ENCODE results near the gene FMNL2.

- TF ChIP-seq PPARA (CRISPR knock-in tag; IDR thresholded peaks at IDR 0.05; ENCODE audit: borderline replicate concordance) (no peak), ZFP30 (CRISPR knock-in tag; IDR thresholded peaks at IDR 0.05) (no peak), CSDC2 (CRISPR knock-in tag; IDR thresholded peaks at IDR 0.05) (no peak), ZNF565 (CRISPR knock-in tag; conservative IDR thresholded peaks at IDR 0.05; ENCODE audit: low read depth) (no peak), ZNF70 (CRISPR knock-in tag; IDR thresholded peaks at IDR 0.05) (no peak), RARB (CRISPR knock-in tag; IDR thresholded peaks at IDR 0.05) (no peak), SNAI2 (CRISPR knock-in tag; IDR thresholded peaks at IDR 0.05) (no peak), POU6F1 (CRISPR knock-in tag; IDR thresholded peaks at IDR 0.05; ENCODE audit: borderline replicate concordance, low read depth) (no peak), CSRNP3 (CRISPR knock-in tag; IDR thresholded peaks at IDR 0.05) (no peak), ISL1 (CRISPR knock-in tag; IDR thresholded peaks at IDR 0.05) (no peak), ARNTL (CRISPR knock-in tag; IDR thresholded peaks at IDR 0.05; ENCODE audit: borderline replicate concordance, low read depth) (no peak), BACH2 (CRISPR knock-in tag; IDR thresholded peaks at IDR 0.05; ENCODE audit: borderline replicate concordance) (no peak), ZNF8 (CRISPR knock-in tag; IDR thresholded peaks at IDR 0.05) (no peak)
Measured at GRCh38 chr2:152409386-152410164, 74.6 kb downstream of the FMNL2 start.
